Sciatic nerve (tissue), 2 donors: Measurements from ENCODE around the gene G0S2. TPM values are rescaled to one million over a fixed set of nuclear protein-coding genes. Genes with fewer than 3 reads are reported as not detected.

Experiments
- ATAC-seq: fragments of 200-7000 bp; cut with Tn5 transposase; one replicate; pipeline ENCODE4 v1.9.1; 2020; ENCODE audit warnings: mild to moderate bottlenecking, moderate library complexity
- DNase-seq: peaks from one replicate; pipeline ENCODE4 v3.0.0-alpha.2; 2020; ENCODE audit warnings: low spot score
- intact Hi-C: fragments of 100-400 bp; cut with DNase I; formaldehyde crosslinking; loops from one replicate; pipeline ENCODE4 v1.14.2; 2022
- total RNA-seq: library from RNA; stranded (reverse); fragmentation: NEBNext Ultra II Directional; extraction: Animal tissue kit (Norgen Biotek cat#: 25700); gene quantifications from one replicate; pipeline ENCODE4 v1.2.1, GENCODE V29; 2021
- donor health status: DM: no; HTN: no; CAD: no.
- donor health status: DM: no; HTN: no; CAD: no.

G0S2 gene
- total RNA-seq, 1 donor from 2014 or later, result 93.0 TPM

DNA sequence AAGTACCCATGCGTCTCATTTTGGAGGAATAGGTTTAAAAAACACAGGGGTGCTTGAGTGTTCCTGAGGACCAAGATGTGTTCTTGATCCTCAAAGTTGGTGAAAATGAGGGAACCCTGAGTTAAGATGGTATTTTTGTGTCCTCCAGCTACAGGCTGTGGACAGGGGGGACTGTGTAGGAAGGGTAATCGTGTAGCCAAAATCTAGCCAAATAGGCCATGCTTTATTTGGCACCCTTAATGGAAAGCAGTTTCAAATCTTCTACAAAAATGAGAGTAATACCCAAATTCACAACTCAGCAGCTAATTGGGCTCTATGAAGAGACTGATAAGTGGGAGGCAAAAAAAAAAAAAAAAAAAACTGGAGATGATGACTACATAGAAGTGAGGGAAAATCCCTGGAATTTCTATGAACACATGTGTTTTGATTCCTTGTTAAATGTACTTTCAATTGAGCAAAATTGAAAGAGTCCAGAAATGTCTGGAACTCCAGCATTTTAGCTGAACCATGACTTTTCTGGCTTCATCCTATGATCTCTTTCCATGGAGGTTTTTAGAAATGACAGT lies 29.9 kb downstream of the G0S2 start:
- intact Hi-C loops, result no loop called here
- DNase-seq, result no peak
- peak; percentile 76 for ATAC-seq

DNA sequence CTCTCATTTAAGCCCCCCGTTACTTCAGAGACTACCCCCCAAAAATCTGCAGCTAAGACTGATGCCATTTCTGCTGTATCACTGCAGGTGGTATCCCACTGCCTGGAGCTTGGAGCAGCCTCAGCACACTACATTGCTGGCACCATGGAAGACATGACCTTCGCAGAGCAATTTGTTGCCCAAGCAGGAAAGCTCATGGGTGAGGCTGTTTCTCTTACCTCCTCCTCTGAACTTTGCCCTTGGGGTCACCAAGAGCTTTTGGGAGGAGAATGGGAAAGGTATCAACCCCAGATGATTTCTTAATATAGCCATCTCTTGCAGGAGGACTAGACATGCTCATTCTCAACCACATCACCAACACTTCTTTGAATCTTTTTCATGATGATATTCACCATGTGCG lies 31.4 kb downstream of the G0S2 start:
- DNase-seq (no peak), ATAC-seq (no peak)
- intact Hi-C loops, result no loop called here

DNA sequence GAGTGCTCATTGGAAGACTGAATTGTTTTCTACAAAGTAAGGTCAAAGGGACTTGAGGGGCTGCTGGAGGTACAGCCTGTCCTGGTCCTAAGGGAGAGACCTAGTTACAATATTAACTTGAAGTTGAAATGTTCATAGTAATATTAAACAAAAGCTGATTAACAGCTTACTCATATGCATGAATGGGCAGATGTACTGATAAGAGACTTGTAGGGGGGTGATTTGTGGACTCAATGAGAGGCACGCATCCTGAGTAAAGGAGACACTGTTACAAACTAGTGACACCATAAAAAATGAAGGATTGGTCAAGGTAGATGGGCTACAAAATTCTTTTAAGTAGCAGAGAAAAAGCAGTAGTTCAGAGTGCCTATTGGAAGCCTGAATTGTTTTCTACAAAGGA lies 32.1 kb downstream of the G0S2 start:
- ATAC-seq, result no peak
- intact Hi-C loops, result no loop called here
- no peak for DNase-seq

DNA sequence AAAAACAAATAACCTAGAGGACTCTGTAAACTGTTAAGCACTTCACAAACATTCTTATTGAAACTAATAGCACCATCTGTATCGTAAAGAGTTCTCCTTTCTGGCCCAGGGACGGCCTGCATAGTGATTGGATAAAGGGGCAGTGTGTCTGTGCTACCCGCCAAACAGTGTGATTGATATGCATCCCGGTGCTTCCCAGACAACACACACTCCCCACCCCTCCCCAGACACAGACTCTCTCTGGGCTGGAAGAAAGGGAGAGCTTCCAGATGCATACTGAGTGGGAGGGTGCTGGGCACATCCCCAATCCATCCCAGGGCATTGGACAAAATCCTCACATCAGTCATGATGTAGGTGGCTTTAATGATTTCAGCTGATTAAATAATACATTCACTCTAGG lies 33.1 kb downstream of the G0S2 start:
- intact Hi-C loops, result no loop called here
- DNase-seq (no peak), ATAC-seq (no peak)

DNA sequence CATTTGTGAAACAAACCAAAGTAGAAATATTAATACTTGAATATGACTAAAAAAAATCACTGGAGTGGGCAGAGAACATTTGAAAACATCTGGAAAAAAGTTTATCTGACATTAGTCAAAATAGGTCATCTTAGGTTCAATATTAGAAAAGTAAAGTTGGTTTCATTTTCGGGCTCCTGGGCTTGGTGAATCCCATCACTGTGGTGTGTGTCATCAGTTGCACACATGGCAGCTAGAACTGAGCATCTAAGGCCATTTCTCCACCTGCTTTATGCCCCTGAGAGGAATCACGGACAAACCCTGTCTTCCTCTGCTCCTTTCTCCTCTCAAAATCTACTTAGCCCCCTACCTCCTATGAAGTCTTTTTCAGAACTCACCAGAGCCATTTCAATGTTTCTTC lies 34.9 kb downstream of the G0S2 start:
- ATAC-seq, result no peak
- intact Hi-C loops, result no loop called here
- no peak for DNase-seq

DNA sequence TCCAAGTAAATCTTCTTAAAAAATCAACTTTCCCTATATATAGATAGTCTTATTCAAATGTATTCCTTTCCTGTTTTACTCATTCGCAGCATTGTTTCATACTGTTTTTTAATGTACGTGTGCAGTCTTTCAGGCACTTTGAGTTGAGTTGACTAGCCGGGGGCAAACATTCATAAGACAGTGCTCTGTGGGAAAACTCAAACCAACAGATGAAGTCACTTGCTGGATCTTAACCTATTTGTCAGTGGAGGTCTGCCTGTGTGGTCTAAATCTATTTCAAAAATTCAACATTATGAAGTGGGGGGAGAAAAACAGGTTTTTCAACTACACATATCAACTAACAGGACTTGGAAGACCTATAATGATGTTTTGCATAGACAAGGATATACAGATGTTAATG lies 35.6 kb downstream of the G0S2 start:
- intact Hi-C loops, result no loop called here
- no peak for DNase-seq
- ATAC-seq, result no peak

DNA sequence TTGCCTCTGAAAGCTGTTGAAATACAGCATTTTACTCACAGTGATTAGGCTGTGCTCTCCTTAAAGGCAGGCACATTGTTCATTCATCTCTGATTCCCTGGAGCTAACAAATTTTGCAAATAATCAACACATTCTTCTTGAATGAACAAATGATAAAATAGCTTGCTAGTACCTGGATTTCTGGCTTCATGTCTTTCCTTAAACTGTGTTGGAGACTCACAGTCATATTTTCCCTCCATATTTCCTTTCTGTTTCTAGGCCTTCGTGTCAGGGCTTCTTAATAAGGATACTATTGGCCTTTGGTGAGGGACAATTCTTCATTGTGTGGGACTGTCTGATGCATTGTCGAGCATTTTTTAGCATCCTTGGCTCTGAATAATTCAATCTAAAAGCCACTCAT lies 39.1 kb downstream of the G0S2 start:
- DNase-seq (no peak), ATAC-seq (no peak)
- intact Hi-C loops, result no loop called here

DNA sequence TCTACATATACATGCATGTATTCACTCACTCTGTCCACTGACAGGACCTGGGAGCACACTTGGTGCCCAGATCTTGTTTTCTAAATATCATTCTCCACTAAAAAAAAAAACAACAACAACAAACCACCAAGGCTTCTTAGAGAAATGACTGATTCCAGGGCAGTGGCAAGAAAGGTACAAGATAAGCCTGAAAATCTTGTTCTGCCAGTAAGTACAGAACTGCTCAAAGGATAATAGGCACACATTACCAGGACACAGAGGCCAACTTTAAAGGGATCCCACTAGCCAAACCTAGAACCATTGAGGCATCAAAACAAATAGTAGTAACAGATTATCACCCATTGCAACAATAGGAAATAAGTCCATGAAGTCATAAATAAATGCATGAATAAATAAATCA lies 40.1 kb downstream of the G0S2 start:
- ATAC-seq (no peak), DNase-seq (no peak)
- intact Hi-C loops, result no loop called here

DNA sequence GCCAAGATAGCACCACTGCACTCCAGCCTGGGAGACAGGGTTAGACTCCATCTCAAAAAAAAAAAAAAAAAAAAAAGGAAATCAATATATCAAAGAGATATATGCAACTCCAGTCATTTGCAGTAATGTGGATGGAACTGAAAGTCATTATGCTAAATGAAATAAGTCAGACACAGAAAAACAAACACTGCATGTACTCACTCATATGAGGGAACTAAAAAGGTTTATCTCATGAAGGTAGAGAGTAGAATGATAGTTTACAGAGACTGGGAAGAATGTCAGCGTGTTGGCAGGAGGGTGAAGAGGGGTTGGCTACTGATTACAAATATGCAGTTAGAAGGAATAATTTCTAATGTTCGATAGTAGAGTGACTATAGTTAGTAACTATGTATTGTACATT lies 42.6 kb downstream of the G0S2 start:
- DNase-seq (no peak), ATAC-seq (no peak)
- intact Hi-C loops, result no loop called here

DNA sequence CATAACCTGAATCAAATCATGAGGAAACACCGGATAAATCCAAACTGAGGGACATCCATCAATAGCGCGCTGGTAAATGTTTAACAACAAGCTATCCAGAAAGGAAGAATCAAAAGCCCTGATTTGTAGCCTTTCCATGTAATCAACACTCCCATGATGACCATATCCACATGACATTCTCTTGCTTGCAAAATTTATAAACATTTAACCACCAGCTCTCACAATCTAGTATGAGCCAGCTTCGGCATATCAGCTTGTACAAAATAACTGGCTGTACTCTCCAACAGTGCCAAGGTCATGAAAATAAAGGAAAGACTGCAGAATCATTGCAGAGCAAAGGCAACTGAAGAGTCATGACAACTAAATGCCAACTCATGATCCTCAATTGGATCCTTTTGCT lies 45.1 kb downstream of the G0S2 start:
- intact Hi-C loops, result no loop called here
- no peak for DNase-seq
- ATAC-seq, result peak; percentile 80

DNA sequence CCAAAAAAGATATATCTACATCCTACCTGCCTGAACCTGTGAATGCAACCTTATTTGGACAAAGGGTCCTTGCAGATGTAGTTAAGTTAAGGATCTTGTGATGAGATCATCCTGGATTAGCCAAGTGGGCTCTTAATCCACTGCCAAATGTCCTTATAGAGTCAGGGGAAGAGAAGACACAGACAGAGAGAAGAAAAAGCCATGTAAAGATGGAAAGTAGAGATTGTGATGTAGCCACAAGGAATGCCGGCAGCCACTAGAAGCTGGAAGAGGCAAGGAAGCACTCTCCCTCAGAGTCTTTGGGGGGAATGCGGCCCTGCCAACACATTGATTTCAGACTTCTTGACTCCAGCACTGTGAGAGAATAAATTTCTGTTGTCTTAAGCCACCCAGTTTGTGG lies 45.6 kb downstream of the G0S2 start:
- DNase-seq, result no peak
- intact Hi-C loops, result no loop called here
- peak; percentile 25 for ATAC-seq

DNA sequence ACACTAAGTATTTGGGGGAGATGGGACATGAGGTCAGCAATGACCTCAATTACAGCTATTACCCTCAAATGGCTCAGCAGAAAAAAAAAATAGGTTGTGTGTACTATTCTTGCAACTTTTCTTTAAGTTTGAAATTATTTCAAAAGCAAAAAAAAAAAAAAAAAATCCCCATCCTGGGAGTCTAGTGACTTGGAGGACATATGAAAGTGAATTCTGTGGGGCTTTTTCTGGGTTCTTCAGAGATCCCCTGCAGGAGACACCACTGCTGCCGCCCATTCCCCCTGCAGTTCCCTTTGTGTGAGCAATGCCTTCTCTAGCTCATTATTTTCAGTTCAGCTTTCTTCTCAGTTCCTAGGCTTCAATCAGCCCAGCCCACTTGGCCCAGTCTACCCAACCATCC lies 46.1 kb downstream of the G0S2 start:
- ATAC-seq, result no peak
- intact Hi-C loops, result no loop called here

DNA sequence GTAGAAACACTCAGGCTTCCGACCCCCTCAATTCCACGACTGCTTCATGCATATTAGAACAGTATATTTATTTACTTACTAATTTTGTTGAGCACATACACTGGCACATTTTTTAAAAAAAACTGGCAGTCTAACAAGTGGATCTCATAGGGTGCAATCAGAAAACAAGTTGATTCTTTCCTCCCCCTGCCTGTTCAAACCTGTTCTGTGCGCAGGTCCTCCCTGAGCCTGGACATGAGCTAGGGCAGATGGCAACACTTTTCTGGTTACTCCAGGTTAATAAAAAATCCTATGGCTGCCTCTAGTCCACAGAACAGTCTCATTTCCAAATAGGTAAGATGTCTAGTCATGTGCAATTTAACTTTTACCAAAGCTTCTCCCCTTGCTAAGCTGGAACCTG lies 48.1 kb downstream of the G0S2 start:
- ATAC-seq (no peak), DNase-seq (no peak)
- intact Hi-C loops, result no loop called here

More for the DNA sequence above, 46.1 kb downstream of the G0S2 start:
- DNase-seq, result no peak

DNA sequence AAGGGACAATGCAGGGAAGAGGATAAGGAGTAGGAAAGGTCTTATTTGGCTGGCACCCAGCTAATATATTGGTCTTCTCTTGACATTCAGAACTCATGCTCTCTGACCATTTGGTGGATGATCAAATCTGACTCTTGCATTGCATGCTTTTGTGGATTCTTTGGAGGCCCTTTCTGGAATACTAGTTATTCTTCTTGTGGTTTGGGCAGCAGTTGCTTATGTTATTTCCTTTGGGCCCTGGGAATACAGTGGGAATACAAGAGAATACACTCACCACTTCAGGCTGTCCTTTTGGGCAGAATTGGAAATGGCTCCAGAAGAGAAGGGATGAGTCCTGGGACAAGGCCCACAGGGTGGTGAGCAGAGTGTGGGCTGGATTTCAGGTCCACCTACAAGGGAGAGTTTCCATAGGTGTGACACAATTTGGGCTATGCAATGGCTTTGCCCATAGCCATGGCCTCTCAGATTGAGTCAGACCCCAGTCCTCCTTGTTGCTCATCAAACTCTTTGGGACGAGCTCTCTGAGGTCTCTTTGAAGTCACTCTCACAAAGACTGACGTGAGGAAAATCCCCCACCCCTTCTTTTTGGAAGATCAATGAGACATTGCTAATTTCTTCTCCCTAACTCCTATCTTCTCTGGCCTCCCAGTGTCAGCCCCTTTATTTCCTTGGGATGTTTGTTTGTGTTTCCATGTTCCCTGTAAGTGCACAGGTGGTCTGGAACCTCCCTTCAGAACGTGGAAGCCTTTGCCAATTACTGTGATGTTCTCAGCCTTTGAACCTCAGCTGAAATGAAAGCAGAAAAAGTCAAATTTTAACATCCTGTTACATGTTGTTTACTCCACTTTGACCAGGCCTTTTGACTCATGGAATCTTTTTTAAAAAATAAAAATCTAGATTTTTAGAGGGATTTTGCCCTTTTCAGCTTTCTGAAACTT lies 48.8 kb downstream of the G0S2 start:
- ATAC-seq, result peak; percentile 57
- no peak for DNase-seq
- intact Hi-C loops, result no loop called here

Other genes with a start within 250 kb of the G0S2 start
- gene CAMK1G, start 91.7 kb upstream of the G0S2 start, total RNA-seq, result 0.18 TPM
- 2.8 TPM for gene LAMB3, start 23.0 kb upstream of the G0S2 start, total RNA-seq
- gene HSD11B1, start 29.4 kb downstream of the G0S2 start, total RNA-seq, result 6.0 TPM
- 8.3 TPM for gene TRAF3IP3, start 80.6 kb downstream of the G0S2 start, total RNA-seq
- 1.5 TPM for gene C1orf74, start 109.1 kb downstream of the G0S2 start, total RNA-seq
- 1.8 TPM for gene IRF6, start 130.7 kb downstream of the G0S2 start, total RNA-seq
- gene UTP25, start 152.6 kb downstream of the G0S2 start, total RNA-seq, result 7.7 TPM